ENCODE results near the gene TSTD2. TPM values are rescaled to one million over a fixed set of nuclear protein-coding genes. Genes with fewer than 3 reads are reported as not detected.
"Not testable (repeated sequence)": the region's sequence is repeated elsewhere in the genome, so short reads cannot be mapped to it uniquely, and the experiment has no call there.

The TSTD2 gene
- total RNA-seq, 1 experiment from 2014 or later = 10.0 TPM

DNA sequence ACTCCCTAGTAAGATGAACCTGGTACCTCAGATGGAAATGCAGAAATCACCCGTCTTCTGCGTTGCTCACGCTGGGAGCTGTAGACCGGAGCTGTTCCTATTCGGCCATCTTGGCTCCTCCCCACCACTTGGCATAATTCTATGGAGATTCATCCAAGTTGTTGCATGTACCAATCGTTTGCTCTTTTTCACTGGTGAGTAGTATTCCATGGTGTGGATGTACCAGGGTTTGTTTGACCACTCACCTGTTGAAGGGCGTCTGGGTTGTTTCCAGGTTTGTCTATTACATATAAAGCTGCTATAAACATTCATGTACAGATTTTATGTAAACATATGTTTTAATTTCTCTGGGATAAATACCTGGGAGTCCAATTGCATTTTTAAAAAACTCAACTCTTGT lies 46.3 kb downstream of the TSTD2 start:
- not testable (repeated sequence) for DNase-seq (ENCODE audit: low spot score)

DNA sequence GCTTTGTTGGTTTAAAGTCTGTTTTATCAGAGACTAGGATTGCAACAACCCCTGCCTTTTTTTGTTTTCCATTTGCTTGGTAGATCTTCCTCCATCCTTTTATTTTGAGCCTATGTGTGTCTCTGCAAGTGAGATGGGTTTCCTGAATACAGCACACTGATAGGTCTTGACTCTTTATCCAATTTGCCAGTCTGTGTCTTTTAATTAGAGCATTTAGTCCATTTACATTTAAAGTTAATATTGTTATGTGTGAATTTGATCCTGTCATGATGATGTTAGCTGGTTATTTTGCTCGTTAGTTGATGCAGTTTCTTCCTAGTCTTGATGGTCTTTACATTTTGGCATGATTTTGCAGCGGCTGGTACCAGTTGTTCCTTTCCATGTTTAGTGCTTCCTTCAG lies 48.4 kb downstream of the TSTD2 start:
- not testable (repeated sequence) for DNase-seq (ENCODE audit: low spot score)

DNA sequence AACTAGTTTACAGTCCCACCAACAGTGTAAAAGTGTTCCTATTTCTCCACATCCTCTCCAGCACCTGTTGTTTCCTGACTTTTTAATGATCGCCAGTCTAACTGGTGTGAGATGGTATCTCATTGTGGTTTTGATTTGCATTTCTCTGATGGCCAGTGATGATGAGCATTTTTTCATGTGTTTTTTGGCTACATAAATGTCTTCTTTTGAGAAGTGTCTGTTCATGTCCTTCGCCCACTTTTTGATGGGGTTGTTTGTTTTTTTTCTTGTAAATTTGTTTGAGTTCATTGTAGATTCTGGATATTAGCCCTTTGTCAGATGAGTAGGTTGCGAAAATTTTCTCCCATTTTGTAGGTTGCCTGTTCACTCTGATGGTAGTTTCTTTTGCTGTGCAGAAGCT lies 51.6 kb downstream of the TSTD2 start:
- not testable (repeated sequence) for DNase-seq (ENCODE audit: low spot score)

DNA sequence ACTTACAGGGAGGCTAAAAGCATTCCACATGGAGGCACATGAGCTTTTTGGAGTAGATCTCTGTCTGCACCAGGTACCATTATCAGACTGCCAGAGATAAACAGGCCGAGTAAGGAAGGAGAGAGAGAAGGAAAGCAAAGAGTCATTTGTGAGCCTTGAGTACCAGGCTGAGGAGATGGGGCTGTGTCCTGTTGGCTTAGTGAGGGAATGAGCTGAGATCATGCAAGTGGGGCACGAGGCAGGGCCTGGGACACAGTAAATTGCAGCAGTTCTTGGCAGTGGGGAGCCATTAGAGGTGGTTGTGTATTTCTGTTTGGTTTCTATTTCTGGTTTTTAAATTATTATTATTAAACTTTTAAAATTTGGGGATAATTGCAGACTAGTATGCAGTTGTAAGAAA lies 53.3 kb downstream of the TSTD2 start:
- DNase-seq (ENCODE audit: low spot score) = no peak

DNA sequence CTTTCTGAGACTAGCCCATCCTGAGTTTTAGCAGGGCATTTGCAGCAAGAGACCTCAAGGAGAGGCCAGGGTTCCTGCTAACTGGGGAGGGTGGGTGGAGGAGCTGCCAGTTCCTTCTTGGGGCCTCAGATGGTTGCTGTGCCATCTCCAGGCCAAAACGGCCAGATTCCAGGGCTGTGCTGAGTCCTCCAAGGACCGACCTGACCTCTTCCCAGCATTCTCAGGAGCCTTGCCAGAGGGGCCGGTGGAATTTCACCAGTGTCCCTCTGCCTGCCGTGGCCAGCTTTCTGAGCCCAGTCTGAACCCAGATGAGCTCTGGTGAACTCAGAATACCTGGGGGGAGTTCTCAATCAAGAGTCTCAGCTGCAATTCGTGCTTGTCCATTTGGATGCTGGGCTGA lies 54.3 kb downstream of the TSTD2 start:
- DNase-seq (ENCODE audit: low spot score) = no peak

DNA sequence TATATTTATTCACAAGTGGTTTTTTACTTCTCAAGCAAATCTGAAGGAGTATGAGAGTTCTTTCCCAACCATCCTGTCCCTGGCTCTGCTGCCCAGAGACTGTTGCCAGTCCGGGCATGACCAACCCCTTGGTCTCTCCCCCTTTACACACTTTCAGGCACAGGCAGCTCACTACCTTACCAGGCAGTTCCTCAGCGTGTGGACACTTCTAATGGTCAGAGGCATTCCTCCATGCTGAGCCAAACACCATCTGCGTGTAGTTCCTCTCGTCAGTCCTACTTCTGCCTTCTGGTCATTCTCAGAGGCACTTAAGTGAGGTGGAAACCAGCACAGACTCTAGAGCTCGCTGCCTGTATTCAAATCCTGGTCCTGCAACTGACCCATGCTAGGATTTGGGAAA lies 56.1 kb downstream of the TSTD2 start:
- no peak for DNase-seq (ENCODE audit: low spot score)

DNA sequence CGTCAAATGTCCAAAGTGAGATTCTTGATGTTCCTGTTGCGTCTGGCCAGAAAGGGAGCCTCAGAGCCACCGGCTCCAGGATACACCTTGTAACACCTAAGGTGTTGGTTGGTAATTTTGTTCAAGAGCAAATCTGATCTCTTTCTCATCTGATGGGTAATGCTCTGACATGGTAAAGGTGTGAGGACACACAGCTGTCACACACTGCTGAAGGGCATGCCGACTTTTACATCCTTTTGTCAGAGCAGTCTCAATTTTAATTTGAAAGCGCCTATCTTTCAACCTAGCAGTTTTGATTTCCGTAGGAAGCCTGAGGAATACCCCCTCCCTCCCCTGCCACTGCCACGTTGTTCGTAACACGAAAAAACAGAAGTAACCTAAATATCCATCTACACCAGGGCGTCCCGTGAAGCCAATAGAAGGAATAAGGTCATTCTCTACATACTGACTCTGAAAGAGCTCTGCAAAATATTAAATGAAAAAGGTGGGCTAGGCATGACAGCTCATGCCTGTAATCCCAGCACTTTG lies 57.4 kb downstream of the TSTD2 start:
- DNase-seq (ENCODE audit: low spot score) = no peak

DNA sequence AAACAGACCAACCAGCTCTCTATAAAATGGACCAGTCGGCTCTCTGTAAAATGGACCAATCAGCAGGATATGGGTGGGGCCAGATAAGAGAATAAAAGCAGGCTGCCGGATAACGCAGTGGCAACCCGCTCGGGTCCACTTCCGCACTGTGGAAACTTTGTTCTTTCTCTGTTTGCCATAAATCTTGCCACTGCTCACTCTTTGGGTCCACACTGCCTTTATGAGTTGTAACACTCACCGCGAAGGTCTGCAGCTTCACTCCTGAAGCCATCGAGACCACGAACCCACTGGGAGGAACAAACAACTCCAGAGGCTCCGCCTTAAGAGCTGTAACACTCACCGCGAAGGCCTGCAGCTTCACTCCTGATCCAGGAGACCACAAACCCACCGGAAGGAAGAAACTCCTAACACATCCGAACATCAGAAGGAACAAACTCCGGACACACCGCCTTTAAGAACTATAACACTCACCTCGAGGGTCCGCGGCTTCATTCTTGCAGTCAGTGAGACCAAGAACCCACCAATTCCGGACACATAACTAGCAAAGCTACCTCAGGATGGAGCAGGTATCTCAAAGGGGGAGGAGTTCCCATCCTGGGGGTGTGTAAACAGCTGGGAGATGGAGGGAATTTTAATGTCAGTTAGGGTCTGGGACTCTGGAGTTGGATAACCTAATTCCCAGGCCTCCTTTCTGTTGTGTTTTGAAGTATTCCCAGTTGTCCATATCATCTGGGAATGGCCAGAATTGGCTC lies 58.1 kb downstream of the TSTD2 start:
- DNase-seq (ENCODE audit: low spot score) = not testable (repeated sequence)

DNA sequence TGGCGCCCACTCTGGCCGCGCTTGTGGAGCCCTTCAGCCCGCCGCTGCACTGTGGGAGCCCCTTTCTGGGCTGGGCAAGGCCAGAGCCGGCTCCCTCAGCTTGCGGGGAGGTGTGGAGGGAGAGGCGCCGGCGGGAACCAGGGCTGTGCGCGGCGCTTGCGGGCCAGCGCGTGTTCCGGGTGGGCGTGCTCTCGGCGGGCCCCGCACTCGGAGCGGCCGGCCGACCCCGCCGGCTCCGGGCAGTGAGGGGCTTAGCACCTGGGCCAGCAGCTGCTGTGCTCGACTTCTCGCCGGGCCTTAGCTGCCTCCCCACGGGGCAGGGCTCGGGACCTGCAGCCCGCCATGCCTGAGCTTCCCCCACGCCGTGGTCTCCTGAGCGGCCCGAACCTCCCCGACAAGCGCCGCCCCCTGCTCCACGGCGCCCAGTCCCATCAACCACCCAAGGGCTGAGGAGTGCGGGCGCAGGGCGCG lies 59.0 kb downstream of the TSTD2 start:
- not testable (repeated sequence) for DNase-seq (ENCODE audit: low spot score)

DNA sequence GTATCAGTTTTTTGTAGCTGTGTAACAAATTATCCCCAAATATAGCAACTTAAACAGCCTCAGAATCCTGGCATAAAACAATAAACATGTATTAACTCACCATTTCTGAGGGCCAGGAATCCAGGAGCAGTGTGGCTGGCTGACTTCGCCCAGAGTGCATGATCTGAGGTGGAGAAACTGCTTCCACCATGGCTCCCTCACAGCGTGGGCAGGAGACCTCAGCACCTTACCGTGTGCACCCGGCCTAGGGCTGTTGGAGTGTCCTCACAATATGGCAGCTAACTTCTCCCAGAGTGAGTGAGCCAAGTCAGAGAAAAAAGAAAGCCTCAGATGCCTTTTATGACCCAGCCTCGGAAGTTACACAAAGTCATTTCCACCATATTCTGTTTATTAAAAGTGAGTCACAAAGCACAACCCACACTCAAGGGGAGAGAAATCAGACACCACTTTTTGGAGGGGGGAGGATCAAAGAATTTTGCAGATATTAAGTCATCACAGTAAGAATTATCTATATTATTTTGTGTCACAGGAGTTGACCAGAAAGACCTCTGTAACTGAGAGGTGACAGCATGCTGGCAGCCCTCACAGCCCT lies 59.6 kb downstream of the TSTD2 start:
- DNase-seq (ENCODE audit: low spot score) = no peak

DNA sequence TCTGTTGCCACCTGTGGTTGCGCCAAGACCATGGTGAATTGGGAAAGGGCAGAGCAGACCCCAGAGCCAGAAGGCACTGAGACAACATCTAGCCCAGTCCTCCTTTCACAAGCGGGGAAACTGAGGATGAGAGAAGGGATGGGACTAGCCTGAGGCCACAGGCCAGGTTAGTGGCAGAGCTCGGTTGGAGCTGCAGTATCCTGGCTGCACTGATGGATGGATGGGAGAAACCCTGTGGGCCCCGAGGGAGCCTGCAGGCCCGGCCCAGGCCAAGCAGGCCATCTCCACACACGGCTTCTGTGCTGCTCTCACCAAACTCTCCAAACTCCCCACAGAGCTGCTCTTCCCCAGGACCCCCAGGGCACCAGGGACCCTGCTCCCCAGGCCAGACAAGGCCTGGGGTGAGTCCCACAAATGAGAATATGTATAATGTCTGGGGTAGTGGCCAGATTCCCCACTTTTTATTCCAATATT lies 60.2 kb downstream of the TSTD2 start:
- DNase-seq (ENCODE audit: low spot score) = no peak

DNA sequence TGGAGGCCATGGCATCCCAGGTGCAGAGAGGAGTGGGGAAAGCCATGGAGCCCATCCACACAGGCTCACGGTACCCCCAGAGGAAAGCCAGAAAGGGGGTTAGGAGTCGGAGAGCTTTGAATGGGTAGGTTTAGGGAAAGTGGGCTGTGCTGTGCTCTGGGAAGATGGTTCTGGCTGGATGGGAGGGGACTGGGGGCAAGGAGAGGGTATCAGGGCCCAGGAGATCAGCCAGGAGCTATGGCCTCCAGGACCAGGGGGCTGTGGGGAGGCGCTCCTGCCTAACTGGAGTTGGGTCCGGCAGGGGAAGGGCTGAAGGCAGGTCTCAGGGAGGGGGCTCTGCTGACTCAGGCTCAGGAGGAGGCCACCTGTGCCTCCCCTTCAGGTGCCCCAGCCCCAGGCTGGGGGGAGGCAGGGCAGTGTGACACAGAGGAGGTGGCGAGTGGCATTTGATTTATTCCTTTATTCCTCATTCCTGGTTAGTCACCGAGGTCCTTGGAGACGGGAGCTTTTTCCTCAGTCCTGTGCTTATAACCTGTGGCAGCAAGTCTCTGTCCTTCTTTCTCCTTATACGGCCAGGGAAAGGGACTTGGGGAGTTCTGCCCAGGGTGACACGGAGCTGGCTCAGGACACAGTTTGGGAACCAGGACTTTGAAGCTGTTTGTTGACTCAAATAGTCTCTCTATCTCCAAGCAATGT lies 60.8 kb downstream of the TSTD2 start:
- DNase-seq (ENCODE audit: low spot score) = no peak

DNA sequence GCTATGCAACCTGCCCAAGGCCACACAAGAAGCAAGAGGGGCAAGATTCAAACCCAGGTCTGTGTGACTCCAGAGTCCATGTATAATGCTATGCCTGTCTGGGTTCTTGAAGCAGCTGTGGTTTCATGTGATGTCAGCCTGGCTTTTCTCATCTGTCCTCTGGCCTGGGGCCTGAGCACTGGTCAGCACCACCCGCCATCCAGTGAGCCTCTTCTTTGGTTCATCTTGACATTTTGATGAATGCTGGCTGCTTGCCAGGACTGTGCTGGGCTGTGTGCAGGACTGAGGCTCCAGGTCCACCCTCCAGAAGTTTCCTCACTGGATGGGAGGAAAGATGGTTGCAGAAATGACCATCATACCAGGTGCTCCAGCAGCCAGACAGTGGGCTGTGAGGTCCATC lies 61.5 kb downstream of the TSTD2 start:
- no peak for DNase-seq (ENCODE audit: low spot score)

DNA sequence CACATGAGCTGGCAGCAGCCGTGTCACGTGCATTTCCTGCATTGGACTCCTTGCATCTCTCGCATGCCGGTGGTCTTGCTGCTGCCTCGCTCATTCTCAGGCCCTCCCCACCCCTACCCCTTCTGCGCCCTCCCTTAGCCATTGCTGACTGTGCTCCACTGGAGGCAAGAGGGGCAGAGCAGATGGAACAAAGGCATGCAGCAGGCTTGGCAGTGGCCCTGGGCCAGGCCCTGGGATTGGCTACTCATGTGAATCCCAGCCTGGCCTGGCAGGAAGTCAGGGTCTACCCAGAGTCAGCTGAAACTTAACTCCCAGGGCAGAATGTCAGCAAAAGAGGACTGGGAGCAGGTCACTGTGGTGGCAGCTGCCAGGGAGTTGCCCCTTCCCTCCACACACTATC lies 62.3 kb downstream of the TSTD2 start:
- DNase-seq (ENCODE audit: low spot score) = no peak

DNA sequence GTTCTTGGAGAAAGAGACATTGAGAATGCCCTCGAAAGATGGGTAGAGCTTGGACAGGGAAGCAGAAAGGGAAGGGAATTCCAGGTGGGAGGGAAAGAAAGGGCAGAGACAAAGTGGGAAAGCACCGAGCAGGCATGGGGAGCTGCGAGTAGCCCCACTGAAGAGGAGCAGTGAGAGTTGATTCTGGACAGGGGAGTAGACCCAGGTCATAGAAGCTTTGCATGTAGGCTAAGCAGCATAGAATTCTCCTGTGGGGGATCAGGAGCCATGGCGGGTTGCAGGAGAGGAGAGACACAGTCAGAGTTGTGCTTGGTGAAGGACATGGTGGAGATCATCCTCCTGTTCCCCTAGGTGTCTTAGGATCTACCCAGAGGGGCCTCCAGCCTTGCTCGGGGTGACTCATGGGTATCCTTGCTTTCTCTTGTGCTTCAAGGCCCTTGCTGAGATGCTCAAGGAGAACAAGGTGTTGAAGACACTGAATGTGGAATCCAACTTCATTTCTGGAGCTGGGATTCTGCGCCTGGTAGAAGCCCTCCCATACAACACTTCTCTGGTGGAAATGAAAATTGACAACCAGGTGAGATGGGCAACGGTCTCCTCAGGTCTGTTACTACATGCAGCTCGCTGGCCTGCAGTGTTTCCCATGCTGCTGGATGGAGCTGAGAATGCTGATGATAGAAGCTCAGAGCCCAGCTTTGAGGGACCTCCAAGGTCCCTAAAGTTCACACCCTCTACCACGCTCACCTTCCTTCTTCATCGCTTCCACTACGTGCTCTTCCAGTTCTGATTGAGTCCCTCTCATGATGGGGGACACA lies 64.5 kb downstream of the TSTD2 start:
- no peak for DNase-seq (ENCODE audit: low spot score)

DNA sequence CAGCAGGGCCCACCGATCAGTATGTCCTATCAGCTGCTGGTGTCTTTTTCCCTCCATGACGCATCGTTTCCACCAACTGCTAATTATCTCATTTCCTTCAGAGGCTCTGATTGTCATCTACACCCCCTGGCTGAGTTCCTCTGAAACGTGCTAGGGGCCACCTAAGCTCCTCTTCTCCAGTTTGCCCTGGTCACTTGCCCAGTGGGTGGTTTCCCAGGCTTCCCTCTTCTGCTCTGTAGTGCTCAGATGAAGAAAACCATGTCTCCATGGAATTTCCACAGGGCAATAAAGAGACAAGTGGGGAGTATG lies 65.3 kb downstream of the TSTD2 start:
- no peak for DNase-seq (ENCODE audit: low spot score)

DNA sequence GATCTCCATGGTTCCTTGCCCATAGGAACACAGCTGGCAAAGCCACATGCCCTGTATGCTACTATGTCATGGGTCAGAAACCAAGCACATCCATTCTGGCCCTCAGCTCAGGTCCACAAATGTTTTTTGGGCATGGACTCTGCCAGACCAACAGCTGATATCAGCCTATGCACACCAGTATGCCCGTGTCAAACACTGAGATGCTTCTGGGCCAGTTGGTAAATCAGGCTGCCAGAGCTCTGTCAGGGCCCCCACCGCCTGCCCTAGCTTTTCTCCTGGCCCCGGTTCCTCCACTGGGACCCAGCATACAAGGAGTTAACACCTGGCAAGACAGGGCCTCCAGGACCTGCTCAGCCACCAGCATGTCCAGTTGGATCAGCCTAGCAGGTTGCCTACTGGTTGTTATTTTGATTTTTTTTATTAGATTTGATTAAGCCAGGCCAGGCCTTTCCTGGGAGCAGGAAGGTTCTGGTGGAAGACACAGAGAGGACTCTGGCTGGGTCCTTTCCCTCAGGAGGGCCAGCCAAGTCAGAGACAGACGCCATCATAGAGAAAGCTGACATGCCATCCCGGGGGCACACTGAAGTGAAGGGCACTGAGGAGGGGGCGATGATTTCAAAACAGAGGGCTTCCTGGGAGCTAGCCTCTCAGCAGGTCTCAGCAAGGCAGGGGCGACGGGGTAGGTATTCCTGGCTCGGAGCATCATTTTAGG lies 65.8 kb downstream of the TSTD2 start:
- no peak for DNase-seq (ENCODE audit: low spot score)

DNA sequence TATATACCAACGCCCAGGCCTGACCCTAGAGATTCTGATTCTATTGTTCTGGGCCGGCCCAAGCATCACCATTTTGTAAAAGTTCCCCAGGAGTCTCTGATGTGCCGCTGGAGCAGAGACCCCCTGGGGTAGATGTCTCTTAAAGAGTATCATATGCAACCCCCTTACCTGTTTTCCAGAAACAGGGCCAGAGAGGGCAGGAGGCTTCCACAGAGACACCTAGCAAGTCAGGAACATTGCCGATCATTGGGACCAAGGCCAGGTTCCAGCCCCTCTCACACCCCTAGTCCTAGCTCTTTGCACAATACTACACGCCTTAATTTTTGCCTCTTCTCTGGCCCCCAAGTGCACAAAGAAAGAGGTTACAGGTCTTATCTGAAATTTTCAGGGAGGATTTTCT lies 67.9 kb downstream of the TSTD2 start:
- no peak for DNase-seq (ENCODE audit: low spot score)

DNA sequence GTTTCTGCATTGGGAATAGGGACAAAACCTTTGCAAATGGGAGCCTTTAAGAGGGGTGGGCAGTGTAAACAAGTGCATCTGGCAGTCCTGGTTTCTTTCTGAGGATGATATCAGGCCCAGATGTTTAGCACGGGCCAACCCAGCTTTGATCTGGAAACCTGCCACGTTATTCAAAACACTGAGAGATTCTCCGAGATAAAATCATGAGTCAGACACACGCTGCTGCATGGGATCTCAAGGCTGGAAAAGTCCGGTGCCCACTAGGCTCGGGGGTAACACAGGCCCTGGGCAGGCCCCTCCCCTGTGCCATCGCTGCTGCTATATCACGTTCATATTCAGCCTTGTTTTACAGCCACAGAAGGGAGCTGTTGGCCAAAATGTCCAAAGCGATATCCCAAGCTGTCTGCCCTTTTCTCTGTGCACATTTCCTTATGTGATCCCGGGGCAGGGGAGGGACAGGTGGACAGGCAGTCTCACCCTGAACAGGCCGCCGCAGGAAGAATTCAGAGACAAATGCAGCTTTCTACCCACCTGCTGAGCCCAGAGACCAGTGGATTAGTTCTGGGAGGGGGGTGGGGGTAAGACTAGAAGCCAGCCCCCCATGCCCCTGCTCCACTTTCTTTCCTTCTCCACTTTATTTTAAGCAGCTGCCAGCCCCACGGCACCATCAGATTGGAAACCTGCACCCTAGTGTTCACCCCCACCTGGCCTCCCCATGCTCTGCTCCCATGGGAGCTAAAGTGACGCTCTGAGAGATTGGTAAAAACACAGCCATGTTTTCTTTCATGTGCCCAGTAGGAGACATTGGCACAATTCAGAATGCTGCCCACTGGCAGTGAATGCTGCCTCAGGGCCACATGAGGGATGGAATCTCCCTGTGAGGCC lies 68.6 kb downstream of the TSTD2 start:
- peak; percentile 42 for DNase-seq (ENCODE audit: low spot score)
